Omental fat pad (tissue), 4 donors: ENCODE data around the gene SEC23IP. TPM values are rescaled to one million over a fixed set of nuclear protein-coding genes. Genes with fewer than 3 reads are reported as not detected.

Experiments
- ATAC-seq: fragments of 150-250 bp; one replicate; pipeline ENCODE4 v1.9.1; 2016; ENCODE audit warnings: mild to moderate bottlenecking, moderate library complexity; ENCODE audit not compliant: low FRiP score
- DNase-seq: peaks from one replicate; pipeline ENCODE4 v3.0.0-alpha.2; 2019; ENCODE audit warnings: low spot score
- CTCF ChIP-seq, 3 donors: fragments of 450-650 bp; IDR thresholded peaks; one replicate each; pipeline ENCODE4 v1.5.1; 2016 to 2017; ENCODE audit warnings: antibody characterized with exemption in 3 of 3, mild to moderate bottlenecking in 3 of 3, moderate library complexity in 2 of 3
- total RNA-seq, 4 donors: library from RNA; depleted of rRNA; stranded (reverse); fragments of >200 nt; gene quantifications; one replicate each; pipeline ENCODE4 v1.1.0, GENCODE V29; 2016

The SEC23IP gene
- total RNA-seq, 4 donors from 2014 or later: 15.9 to 37.3 (median 19.7) TPM

GRCh38 chr10:119973281-119973680 is 80.8 kb downstream of the SEC23IP start:
- DNase-seq: no peak
- no peak for TF ChIP-seq CTCF (IDR thresholded peaks at IDR 0.05)
- no peak for ATAC-seq

- TF ChIP-seq CTCF (IDR thresholded peaks at IDR 0.05): no peak
- DNase-seq (no peak), ATAC-seq (no peak)
Observed at GRCh38 chr10:119976421-119976820, 83.9 kb downstream of the SEC23IP start.

- DNase-seq (no peak), ATAC-seq (no peak)
- TF ChIP-seq CTCF (IDR thresholded peaks at IDR 0.05): no peak
Observed at GRCh38 chr10:119980956-119981750, 88.6 kb downstream of the SEC23IP start.

GRCh38 chr10:119981826-119982225 is 89.3 kb downstream of the SEC23IP start:
- no peak for DNase-seq
- no peak for TF ChIP-seq CTCF (IDR thresholded peaks at IDR 0.05)
- no peak for ATAC-seq

- TF ChIP-seq CTCF (IDR thresholded peaks at IDR 0.05): no peak
- ATAC-seq: no peak
- no peak for DNase-seq
Observed at GRCh38 chr10:119988333-119988732, 95.8 kb downstream of the SEC23IP start.

GRCh38 chr10:119989966-119990365 is 97.4 kb downstream of the SEC23IP start:
- TF ChIP-seq CTCF (IDR thresholded peaks at IDR 0.05): no peak
- DNase-seq: no peak
- no peak for ATAC-seq

GRCh38 chr10:119991066-119991465 is 98.5 kb downstream of the SEC23IP start:
- no peak for ATAC-seq
- no peak for DNase-seq
- no peak for TF ChIP-seq CTCF (IDR thresholded peaks at IDR 0.05)
